PFSK-1 (cell line): ENCODE results near the gene BMF.
A peak's percentile ranks its signal among the peaks of the same experiment; 100 is the strongest.

Experiments used
- FOXP2 ChIP-seq: optimal IDR thresholded peaks from 2 replicates; pipeline ENCODE3; 2011; ENCODE audit warnings: borderline replicate concordance, control low read depth, inconsistent platforms; ENCODE audit not compliant: insufficient read depth; ENCODE audit errors: extremely low read length, extremely low read depth
- POLR2AphosphoS5 ChIP-seq: IDR thresholded peaks from 2 replicates; pipeline ENCODE4 v1.6.1; 2012; ENCODE audit warnings: low read depth, mild to moderate bottlenecking, control low read depth, low read length, moderate library complexity
- SIN3A ChIP-seq: IDR thresholded peaks from 2 replicates; pipeline ENCODE4 v1.6.1; 2012; ENCODE audit warnings: mild to moderate bottlenecking, low read length, moderate library complexity, borderline replicate concordance; ENCODE audit not compliant: insufficient read depth
- TAF1 ChIP-seq: IDR thresholded peaks from 2 replicates; pipeline ENCODE4 v1.6.1; 2012; ENCODE audit warnings: low read length, control low read depth, borderline replicate concordance; ENCODE audit not compliant: insufficient read depth
- TF ChIP-seq, protein P1 (sequence below), 2 experiments: IDR thresholded peaks; 2 replicates each; pipeline versions ENCODE4 v1.6.1 to v1.8.0; 2011 to 2012; ENCODE audit warnings: low read depth in 2 of 2, low read length in 2 of 2, control low read depth in 1 of 2, inconsistent platforms in 1 of 2, mild to moderate bottlenecking in 1 of 2, moderate library complexity in 1 of 2; ENCODE audit not compliant: insufficient read depth in 1 of 2

The BMF gene

GRCh38 chr15:40136470-40137302, 28.0 kb upstream of the BMF start:
- no peak for TF ChIP-seq TAF1
- no peak for TF ChIP-seq POLR2AphosphoS5
- TF ChIP-seq, protein P1, sequence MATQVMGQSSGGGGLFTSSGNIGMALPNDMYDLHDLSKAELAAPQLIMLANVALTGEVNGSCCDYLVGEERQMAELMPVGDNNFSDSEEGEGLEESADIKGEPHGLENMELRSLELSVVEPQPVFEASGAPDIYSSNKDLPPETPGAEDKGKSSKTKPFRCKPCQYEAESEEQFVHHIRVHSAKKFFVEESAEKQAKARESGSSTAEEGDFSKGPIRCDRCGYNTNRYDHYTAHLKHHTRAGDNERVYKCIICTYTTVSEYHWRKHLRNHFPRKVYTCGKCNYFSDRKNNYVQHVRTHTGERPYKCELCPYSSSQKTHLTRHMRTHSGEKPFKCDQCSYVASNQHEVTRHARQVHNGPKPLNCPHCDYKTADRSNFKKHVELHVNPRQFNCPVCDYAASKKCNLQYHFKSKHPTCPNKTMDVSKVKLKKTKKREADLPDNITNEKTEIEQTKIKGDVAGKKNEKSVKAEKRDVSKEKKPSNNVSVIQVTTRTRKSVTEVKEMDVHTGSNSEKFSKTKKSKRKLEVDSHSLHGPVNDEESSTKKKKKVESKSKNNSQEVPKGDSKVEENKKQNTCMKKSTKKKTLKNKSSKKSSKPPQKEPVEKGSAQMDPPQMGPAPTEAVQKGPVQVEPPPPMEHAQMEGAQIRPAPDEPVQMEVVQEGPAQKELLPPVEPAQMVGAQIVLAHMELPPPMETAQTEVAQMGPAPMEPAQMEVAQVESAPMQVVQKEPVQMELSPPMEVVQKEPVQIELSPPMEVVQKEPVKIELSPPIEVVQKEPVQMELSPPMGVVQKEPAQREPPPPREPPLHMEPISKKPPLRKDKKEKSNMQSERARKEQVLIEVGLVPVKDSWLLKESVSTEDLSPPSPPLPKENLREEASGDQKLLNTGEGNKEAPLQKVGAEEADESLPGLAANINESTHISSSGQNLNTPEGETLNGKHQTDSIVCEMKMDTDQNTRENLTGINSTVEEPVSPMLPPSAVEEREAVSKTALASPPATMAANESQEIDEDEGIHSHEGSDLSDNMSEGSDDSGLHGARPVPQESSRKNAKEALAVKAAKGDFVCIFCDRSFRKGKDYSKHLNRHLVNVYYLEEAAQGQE (IDR thresholded peaks at IDR 0.05; ENCODE audit: insufficient read depth in 1 of 2, low read depth in 2 of 2, low read length in 2 of 2): peak in 1 of 2 experiments; percentile 46; a peak in 1 of 4 replicates
- TF ChIP-seq FOXP2: no peak
- no peak for TF ChIP-seq SIN3A

DNA sequence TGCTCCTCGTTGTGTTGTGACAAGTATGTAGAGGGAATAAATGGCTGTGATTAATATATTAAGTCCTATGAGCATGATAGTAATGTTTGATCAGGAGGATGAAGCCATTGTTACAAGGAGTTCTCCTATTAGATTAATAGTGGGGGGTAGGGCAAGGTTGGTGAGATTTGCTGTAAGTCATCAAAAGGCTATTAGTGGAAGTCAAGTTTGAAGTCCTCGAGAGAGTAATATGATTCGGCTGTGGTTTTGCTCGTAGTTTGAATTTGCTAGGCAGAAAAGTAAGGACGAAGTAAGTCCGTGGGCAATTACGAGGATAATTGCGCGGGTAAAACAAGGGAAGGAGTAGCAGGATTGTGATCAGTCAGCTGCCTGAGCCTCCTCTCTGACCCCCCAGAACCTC, 26.2 kb upstream of the BMF start:
- TF ChIP-seq POLR2AphosphoS5: no peak
- no peak for TF ChIP-seq TAF1
- TF ChIP-seq, protein P1 (IDR thresholded peaks at IDR 0.05; ENCODE audit: insufficient read depth in 1 of 2, low read depth in 2 of 2, low read length in 2 of 2): no peak
- no peak for TF ChIP-seq FOXP2
- TF ChIP-seq SIN3A: no peak

DNA sequence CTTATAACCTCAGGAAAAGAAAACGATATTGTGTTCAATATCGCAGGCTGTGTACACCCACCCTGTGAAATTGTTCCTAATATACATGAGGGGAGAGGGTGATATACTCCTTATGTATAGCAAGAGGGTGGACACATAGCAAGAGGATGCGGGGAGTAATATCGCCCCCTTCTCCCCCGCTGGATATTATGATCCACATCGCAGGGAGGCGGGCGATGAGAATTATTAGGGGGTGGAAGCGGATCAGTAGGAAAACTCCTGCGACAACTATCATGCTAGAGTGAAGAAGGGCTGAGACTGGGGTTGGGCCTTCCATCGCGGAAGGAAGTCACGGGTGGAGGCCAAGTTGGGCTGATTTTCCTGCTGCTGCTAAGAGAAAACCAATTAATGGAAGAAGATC, 24.9 kb upstream of the BMF start:
- no peak for TF ChIP-seq TAF1

- TF ChIP-seq SIN3A: no peak
- TF ChIP-seq, protein P1 (IDR thresholded peaks at IDR 0.05; ENCODE audit: insufficient read depth in 1 of 2, low read depth in 2 of 2, low read length in 2 of 2): no peak
- TF ChIP-seq POLR2AphosphoS5: no peak
- no peak for TF ChIP-seq FOXP2
- no peak for TF ChIP-seq TAF1
Measured at GRCh38 chr15:40130799-40131502, 22.3 kb upstream of the BMF start.

DNA sequence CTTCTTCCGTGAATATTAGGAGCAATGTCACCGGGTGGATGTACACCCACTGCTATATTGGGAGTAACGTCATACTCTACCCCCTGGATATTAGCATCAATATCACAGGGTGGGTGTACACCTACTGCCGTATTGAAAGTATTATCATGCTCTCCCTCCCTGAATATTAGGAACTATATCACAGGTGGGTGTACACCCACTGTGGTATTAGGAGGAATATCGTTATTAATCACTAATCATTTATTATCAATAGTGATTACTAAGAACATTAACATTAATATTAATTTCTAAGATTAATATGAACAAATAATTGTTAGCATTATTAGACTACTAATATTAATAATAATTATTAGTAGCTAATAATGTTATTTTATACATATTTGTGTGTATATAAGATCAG, 21.4 kb upstream of the BMF start:
- TF ChIP-seq, protein P1 (IDR thresholded peaks at IDR 0.05; ENCODE audit: insufficient read depth in 1 of 2, low read depth in 2 of 2, low read length in 2 of 2): no peak
- TF ChIP-seq SIN3A (no peak), FOXP2 (no peak), POLR2AphosphoS5 (no peak), TAF1 (no peak)
